PC-9 (cell line): ENCODE results near the gene TGIF2. TPM values are rescaled to one million over a fixed set of nuclear protein-coding genes. Genes with fewer than 3 reads are reported as not detected.

Experiments
- BruUV-seq: library from RNA; stranded (reverse); fragments of 400-500 nt; replicated peaks from 2 replicates; lab custom pipeline; 2021; lab: Mats Ljungman, UMichigan
- CTCF ChIA-PET: fragments of 300-600 bp; sonication (Branson Sonifier 250); formaldehyde crosslinking; loops from one replicate; lab custom pipeline; 2022; ENCODE audit warnings: antibody characterized with exemption; lab: Charles Lee
- POLR2A ChIA-PET: fragments of 300-600 bp; sonication (Branson Sonifier 250); formaldehyde crosslinking; loops from one replicate; lab custom pipeline; 2022; ENCODE audit warnings: antibody characterized with exemption; ENCODE audit not compliant: unreplicated experiment; lab: Charles Lee
- DNase-seq, 2 experiments: peaks; one replicate each; pipeline versions ENCODE4 v3.0.0 to v3.0.0-alpha.2; 2015 to 2022; ENCODE audit warnings: mixed read lengths in 1 of 2
- H2AFZ ChIP-seq: fragments of 200-600 bp; sonication (generic); 2 replicates; pipeline ENCODE4 v1.8.1; 2017; ENCODE audit warnings: antibody characterized with exemption
- H3F3A ChIP-seq: fragments of 200-600 bp; sonication (generic); 2 replicates; pipeline ENCODE4 v1.8.1; 2017; ENCODE audit warnings: antibody characterized with exemption, mild to moderate bottlenecking, low read depth; ENCODE audit not compliant: insufficient read depth
- H3K27ac ChIP-seq: fragments of 200-600 bp; sonication (generic); 2 replicates; pipeline ENCODE4 v1.6.1; 2016; ENCODE audit warnings: mixed run types
- H3K27me3 ChIP-seq: fragments of 200-600 bp; sonication (generic); 2 replicates; pipeline ENCODE4 v1.6.1; 2016; ENCODE audit warnings: low read depth, mixed run types; ENCODE audit not compliant: insufficient read depth
- H3K36me3 ChIP-seq: fragments of 200-600 bp; sonication (generic); 2 replicates; pipeline ENCODE4 v1.6.1; 2016; ENCODE audit warnings: low read depth, mixed run types
- H3K4me1 ChIP-seq: fragments of 200-600 bp; sonication (generic); replicated peaks from 2 replicates; pipeline ENCODE4 v1.6.1; 2016; ENCODE audit warnings: mixed run types; ENCODE audit not compliant: insufficient read depth
- H3K4me2 ChIP-seq: fragments of 200-600 bp; sonication (generic); 2 replicates; pipeline ENCODE4 v1.6.1; 2017; ENCODE audit warnings: mixed run types
- H3K4me3 ChIP-seq: fragments of 200-600 bp; sonication (generic); 2 replicates; pipeline ENCODE4 v1.6.1; 2016; ENCODE audit warnings: mixed run types
- H3K79me2 ChIP-seq: fragments of 200-600 bp; sonication (generic); 2 replicates; pipeline ENCODE4 v1.6.1; 2017; ENCODE audit warnings: low read depth, mixed run types
- H3K9me2 ChIP-seq: fragments of 200-600 bp; sonication (generic); 2 replicates; pipeline ENCODE4 v1.8.1; 2017; ENCODE audit warnings: mild to moderate bottlenecking; ENCODE audit not compliant: insufficient read depth
- H3K9me3 ChIP-seq: fragments of 200-600 bp; sonication (generic); 2 replicates; pipeline ENCODE4 v1.8.1; 2016; ENCODE audit warnings: low read depth; ENCODE audit not compliant: insufficient read depth
- H4K20me1 ChIP-seq: fragments of 200-600 bp; sonication (generic); 2 replicates; pipeline ENCODE4 v1.8.1; 2017; ENCODE audit not compliant: insufficient read depth
- EZH2 ChIP-seq: fragments of 200-600 bp; sonication (generic); IDR thresholded peaks from 2 replicates; pipeline ENCODE4 v1.8.0; 2017; ENCODE audit warnings: antibody characterized with exemption, low read depth
- intact Hi-C: fragments of 100-400 bp; cut with micrococcal nuclease; formaldehyde crosslinking; loops from one replicate; pipeline ENCODE4 v1.10.0; 2022; ENCODE audit not compliant: unreplicated experiment
- total RNA-seq: library from RNA; stranded (reverse); gene quantifications from 2 replicates; pipeline ENCODE4 v1.2.3, GENCODE V29; 2021
- TF ChIP-seq, protein P1 (sequence below): fragments of 200-600 bp; sonication (generic); conservative IDR thresholded peaks from 2 replicates; pipeline ENCODE4 v1.6.1; 2017; ENCODE audit warnings: mixed run types, antibody characterized with exemption, mild to moderate bottlenecking, moderate library complexity

Gene TGIF2
- total RNA-seq, 1 experiment from 2014 or later, result 18.3 TPM

- Histone ChIP-seq H3K4me2 (no peak overlapping the region), H3K36me3 (no peaks in the 10 kb centered on the region), H4K20me1 (peaks cover 4% of the 10 kb centered on the region; the same call in 1 of the 2 replicates), H2AFZ (no peak overlapping the region), H3K4me1 (0 out of 2 replicates have a peak, but pooled peaks cover 6% of the 10 kb centered on the region), H3K27ac (no peak overlapping the region), H3F3A (peaks cover 18% of the 10 kb centered on the region; the same call in 1 of the 2 replicates), H3K9me3 (no peaks in the 10 kb centered on the region), H3K79me2 (peaks cover 10% of the 10 kb centered on the region), H3K9me2 (no peaks in the 10 kb centered on the region), H3K4me3 (no peak overlapping the region), H3K27me3 (no peaks in the 10 kb centered on the region)
- ChIA-PET POLR2A (no interaction called here), CTCF (no interaction called here)
- TF ChIP-seq, protein P1, sequence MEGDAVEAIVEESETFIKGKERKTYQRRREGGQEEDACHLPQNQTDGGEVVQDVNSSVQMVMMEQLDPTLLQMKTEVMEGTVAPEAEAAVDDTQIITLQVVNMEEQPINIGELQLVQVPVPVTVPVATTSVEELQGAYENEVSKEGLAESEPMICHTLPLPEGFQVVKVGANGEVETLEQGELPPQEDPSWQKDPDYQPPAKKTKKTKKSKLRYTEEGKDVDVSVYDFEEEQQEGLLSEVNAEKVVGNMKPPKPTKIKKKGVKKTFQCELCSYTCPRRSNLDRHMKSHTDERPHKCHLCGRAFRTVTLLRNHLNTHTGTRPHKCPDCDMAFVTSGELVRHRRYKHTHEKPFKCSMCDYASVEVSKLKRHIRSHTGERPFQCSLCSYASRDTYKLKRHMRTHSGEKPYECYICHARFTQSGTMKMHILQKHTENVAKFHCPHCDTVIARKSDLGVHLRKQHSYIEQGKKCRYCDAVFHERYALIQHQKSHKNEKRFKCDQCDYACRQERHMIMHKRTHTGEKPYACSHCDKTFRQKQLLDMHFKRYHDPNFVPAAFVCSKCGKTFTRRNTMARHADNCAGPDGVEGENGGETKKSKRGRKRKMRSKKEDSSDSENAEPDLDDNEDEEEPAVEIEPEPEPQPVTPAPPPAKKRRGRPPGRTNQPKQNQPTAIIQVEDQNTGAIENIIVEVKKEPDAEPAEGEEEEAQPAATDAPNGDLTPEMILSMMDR, result no peak
- TF ChIP-seq EZH2, result no peak
- intact Hi-C loops, result no loop called here
- no TSS peak for BruUV-seq
- no peak for DNase-seq
These were observed 28.1 kb downstream of the TGIF2 start for GRCh38 chr20:36601540-36601939.

- H3K9me2 ChIP-seq, result no peaks in the 10 kb centered on the region
- H3K27me3 ChIP-seq, result no peaks in the 10 kb centered on the region
- ChIA-PET CTCF (interaction anchor here (0.5 to 1.3 kb wide), 6 partner anchors 32 to 533 kb away, joined by 3 to 10 read pairs (median 4); partner anchors contain the start of gene DSN1), POLR2A (no interaction called here)
- H4K20me1 ChIP-seq, result peaks cover 10% of the 10 kb centered on the region
- peak; percentile 54 to 82 for DNase-seq
- peaks cover 19% of the 10 kb centered on the region for H3K36me3 ChIP-seq
- H3K4me3 ChIP-seq, result peak overlapping the region; percentile 53
- BruUV-seq, result TSS peak; percentile 63
- H3F3A ChIP-seq, result peaks cover 49% of the 10 kb centered on the region
- intact Hi-C loops, result loop anchor here (1.0 to 5.0 kb wide), 4 partner anchors 30 to 143 kb away; partner anchors contain the start of gene NDRG3
- peak overlapping the region; percentile 70 for H2AFZ ChIP-seq
- H3K9me3 ChIP-seq, result no peaks in the 10 kb centered on the region
- H3K79me2 ChIP-seq, result peaks cover 43% of the 10 kb centered on the region
- TF ChIP-seq, protein P1, result no peak
- peak overlapping the region; percentile 91 for H3K27ac ChIP-seq
- peak overlapping the region; percentile 89 for H3K4me2 ChIP-seq
- peaks cover 22% of the 10 kb centered on the region for H3K4me1 ChIP-seq
These were observed 31.6 kb downstream of the TGIF2 start for GRCh38 chr20:36604952-36605398.

GRCh38 chr20:36605399-36606157, 32.2 kb downstream of the TGIF2 start, which contains the start of gene RAB5IF:
Gene RAB5IF (plus strand): TSS chr20:36605779. CDS start chr20:36605952, 173 bp downstream.
- peaks cover 22% of the 10 kb centered on the region for H3K4me1 ChIP-seq
- no peak for TF ChIP-seq EZH2
- TF ChIP-seq, protein P1, result peak; percentile 80
- peaks cover 13% of the 10 kb centered on the region for H4K20me1 ChIP-seq
- BruUV-seq, result no TSS peak
- H3K27me3 ChIP-seq, result no peaks in the 10 kb centered on the region
- peaks cover 47% of the 10 kb centered on the region for H3K79me2 ChIP-seq
- DNase-seq, result peak; percentile 91 to 100
- CTCF ChIA-PET, result interaction anchor here (0.5 to 1.3 kb wide), 13 partner anchors 16 to 532 kb away, joined by 3 to 10 read pairs (median 4); partner anchors contain the start of gene DSN1
- H3K9me3 ChIP-seq, result no peaks in the 10 kb centered on the region
- H3F3A ChIP-seq, result peaks cover 55% of the 10 kb centered on the region
- no peaks in the 10 kb centered on the region for H3K9me2 ChIP-seq
- peaks cover 24% of the 10 kb centered on the region for H3K36me3 ChIP-seq
- peak within 1 kb of the TSS; percentile 100 for H3K4me3 ChIP-seq
- POLR2A ChIA-PET, result interaction anchor here (0.5 to 0.7 kb wide), 2 partner anchors 190 to 950 kb away, joined by 3 to 7 read pairs; no protein-coding TSS in a partner anchor
- peak within 1 kb of the TSS; percentile 90 for H3K4me2 ChIP-seq
- intact Hi-C loops, result loop anchor here (1.0 to 5.0 kb wide), 4 partner anchors 31 to 143 kb away; partner anchors contain the start of gene NDRG3
- H3K27ac ChIP-seq, result peak within 1 kb of the TSS; percentile 95
- H2AFZ ChIP-seq, result peak within 1 kb of the TSS; percentile 73
